ENCODE data around the gene M1AP. TPM values are rescaled to one million over a fixed set of nuclear protein-coding genes. Genes with fewer than 3 reads are reported as not detected.
A peak's percentile ranks its signal among the peaks of the same experiment; 100 is the strongest.

Gene M1AP
- total RNA-seq, 1 donor from 2014 or later: 0.81 TPM

- H3K4me3 Mint-ChIP-seq (ENCODE audit: unreplicated experiment): no peak overlapping the region
- H3K27me3 Mint-ChIP-seq (ENCODE audit: unreplicated experiment): peaks cover 29% of the 10 kb centered on the region
- DNase-seq: no peak
- peaks cover 32% of the 10 kb centered on the region for H3K9me3 Mint-ChIP-seq (ENCODE audit: unreplicated experiment)
- peaks cover 20% of the 10 kb centered on the region for H3K4me1 Mint-ChIP-seq (ENCODE audit: low read depth, unreplicated experiment)
- no peak for TF ChIP-seq CTCF (IDR thresholded peaks at IDR 0.05; ENCODE audit: partially characterized antibody, unreplicated experiment)
- peak overlapping the region; percentile 52 for H3K27ac Mint-ChIP-seq (ENCODE audit: unreplicated experiment)
- H3K36me3 Mint-ChIP-seq (ENCODE audit: unreplicated experiment): peaks cover under 1% of the 10 kb centered on the region
Observed at GRCh38 chr2:74511104-74511989, 136.8 kb downstream of the M1AP start.

- no peak for DNase-seq
- no peak overlapping the region for H3K27ac Mint-ChIP-seq (ENCODE audit: unreplicated experiment)
- H3K9me3 Mint-ChIP-seq (ENCODE audit: unreplicated experiment): peaks cover 32% of the 10 kb centered on the region
- H3K4me3 Mint-ChIP-seq (ENCODE audit: unreplicated experiment): peak overlapping the region; percentile 9
- no peaks in the 10 kb centered on the region for H3K36me3 Mint-ChIP-seq (ENCODE audit: unreplicated experiment)
- peaks cover 20% of the 10 kb centered on the region for H3K4me1 Mint-ChIP-seq (ENCODE audit: low read depth, unreplicated experiment)
- peaks cover 29% of the 10 kb centered on the region for H3K27me3 Mint-ChIP-seq (ENCODE audit: unreplicated experiment)
- TF ChIP-seq CTCF (IDR thresholded peaks at IDR 0.05; ENCODE audit: partially characterized antibody, unreplicated experiment): no peak
Observed at GRCh38 chr2:74510272-74510671, 137.9 kb downstream of the M1AP start.

- H3K36me3 Mint-ChIP-seq (ENCODE audit: unreplicated experiment): peaks cover 8% of the 10 kb centered on the region
- H3K27me3 Mint-ChIP-seq (ENCODE audit: unreplicated experiment): peaks cover 37% of the 10 kb centered on the region
- TF ChIP-seq CTCF (IDR thresholded peaks at IDR 0.05; ENCODE audit: partially characterized antibody, unreplicated experiment): no peak
- peak overlapping the region; percentile 100 for H3K4me3 Mint-ChIP-seq (ENCODE audit: unreplicated experiment)
- H3K4me1 Mint-ChIP-seq (ENCODE audit: low read depth, unreplicated experiment): peaks cover 20% of the 10 kb centered on the region
- peak overlapping the region; percentile 100 for H3K27ac Mint-ChIP-seq (ENCODE audit: unreplicated experiment)
- H3K9me3 Mint-ChIP-seq (ENCODE audit: unreplicated experiment): peaks cover 32% of the 10 kb centered on the region
- peak; percentile 81 for DNase-seq
Observed at GRCh38 chr2:74507926-74508520, 140.1 kb downstream of the M1AP start.

Other genes with a start within 250 kb of the M1AP start
- 3.7 TPM for gene C2orf81, start 226.7 kb downstream of the M1AP start, total RNA-seq (ENCODE audit: unreplicated experiment)
- 29.5 TPM for gene WDR54, start 226.6 kb downstream of the M1AP start, total RNA-seq (ENCODE audit: unreplicated experiment)
- gene RTKN, start 206.4 kb downstream of the M1AP start, total RNA-seq (ENCODE audit: unreplicated experiment): 88.7 TPM
- 18.5 TPM for gene INO80B, start 193.2 kb downstream of the M1AP start, total RNA-seq (ENCODE audit: unreplicated experiment)
- gene WBP1, start 189.9 kb downstream of the M1AP start, total RNA-seq (ENCODE audit: unreplicated experiment): 109 TPM
- 50.9 TPM for gene MOGS, start 182.9 kb downstream of the M1AP start, total RNA-seq (ENCODE audit: unreplicated experiment)
- 63.9 TPM for gene MRPL53, start 175.7 kb downstream of the M1AP start, total RNA-seq (ENCODE audit: unreplicated experiment)
- gene CCDC142, start 165.3 kb downstream of the M1AP start, total RNA-seq (ENCODE audit: unreplicated experiment): 28.0 TPM
- gene TTC31, start 165.2 kb downstream of the M1AP start, total RNA-seq (ENCODE audit: unreplicated experiment): 23.8 TPM
- gene LBX2, start 148.7 kb downstream of the M1AP start, total RNA-seq (ENCODE audit: unreplicated experiment): 0.96 TPM
- 32.3 TPM for gene PCGF1, start 140.6 kb downstream of the M1AP start, total RNA-seq (ENCODE audit: unreplicated experiment)
- gene TLX2, start 133.9 kb downstream of the M1AP start, total RNA-seq (ENCODE audit: unreplicated experiment): 21.2 TPM
- gene DQX1, start 122.1 kb downstream of the M1AP start, total RNA-seq (ENCODE audit: unreplicated experiment): 0.91 TPM
- 99.5 TPM for gene AUP1, start 118.6 kb downstream of the M1AP start, total RNA-seq (ENCODE audit: unreplicated experiment)
- gene HTRA2, start 118.4 kb downstream of the M1AP start, total RNA-seq (ENCODE audit: unreplicated experiment): 46.7 TPM
- 64.2 TPM for gene LOXL3, start 94.4 kb downstream of the M1AP start, total RNA-seq (ENCODE audit: unreplicated experiment)
- gene DOK1, start 93.6 kb downstream of the M1AP start, total RNA-seq (ENCODE audit: unreplicated experiment): 14.0 TPM
- 28.5 TPM for gene SEMA4F, start 5.9 kb upstream of the M1AP start, total RNA-seq (ENCODE audit: unreplicated experiment)
- gene HK2, start 185.8 kb upstream of the M1AP start, total RNA-seq (ENCODE audit: unreplicated experiment): 8.1 TPM